OCI-LY1 (cell line): ENCODE data around the gene DIP2A.

ENCODE experiments used
- CTCF ChIP-seq: fragments of 200-600 bp; sonication (generic), shearing (Covaris generic); IDR thresholded peaks from 2 replicates; pipeline ENCODE4 v1.5.1; 2017; ENCODE audit warnings: mild to moderate bottlenecking, antibody characterized with exemption, low read length, moderate library complexity, mixed read lengths
- EZH2 ChIP-seq: fragments of 200-600 bp; sonication (generic), shearing (Covaris generic); IDR thresholded peaks from 2 replicates; pipeline ENCODE4 v1.8.0; 2017; ENCODE audit warnings: borderline replicate concordance, mixed run types, mild to moderate bottlenecking, antibody characterized with exemption, low read length, moderate library complexity, mixed read lengths

- TF ChIP-seq CTCF, result no peak
- TF ChIP-seq EZH2, result no peak
Observed at GRCh38 chr21:46518983-46519583, 60.4 kb downstream of the DIP2A start.
